K562 (cell line): Measurements from ENCODE around the gene LMCD1. TPM values are rescaled to one million over a fixed set of nuclear protein-coding genes. Genes with fewer than 3 reads are reported as not detected.

ENCODE experiments used
- ATAC-seq: fragments of 200-7000 bp; cut with Tn5 transposase; 3 replicates; pipeline ENCODE4 v1.9.1; 2020; ENCODE audit warnings: moderate library complexity
- BruUV-seq: library from RNA; stranded (reverse); fragments of 400-500 nt; replicated peaks from 2 replicates; lab custom pipeline; 2021; lab: Mats Ljungman, UMichigan
- CTCF ChIA-PET: fragments of 300-600 bp; formaldehyde crosslinking; extraction: SDS; loops from one replicate; lab custom pipeline; 2021; ENCODE audit warnings: low intra/inter-chr PET ratio; lab: Yijun Ruan, JAX
- POLR2A ChIA-PET: fragments of 300-600, 350-650 bp; sonication (Branson Sonifier 250); formaldehyde crosslinking; extraction: SDS; loops from one replicate; lab custom pipeline; 2021; ENCODE audit warnings: antibody characterized with exemption, inconsistent platforms; lab: Yijun Ruan, JAX
- DNase-seq, 4 experiments: peaks; one replicate each; pipeline versions ENCODE4 v3.0.0 to v3.0.0-alpha.2; 2011 to 2018; ENCODE audit warnings: low spot score in 3 of 4, mixed read lengths in 3 of 4; ENCODE audit errors: extremely low read depth in 1 of 4
- FAIRE-seq: peaks from 2 replicates; lab custom pipeline; 2011; peaks lifted over from hg19 to GRCh38; lab: Jason Lieb, UNC
- H2AFZ ChIP-seq: 2 replicates; pipeline ENCODE4 v1.6.0; 2011; ENCODE audit warnings: low read depth, low read length, control low read depth, inconsistent platforms
- H3K27ac ChIP-seq: fragments of 200-600 bp; 3 replicates; pipeline ENCODE4 v1.8.0; 2011; ENCODE audit warnings: low read depth, mild to moderate bottlenecking, control low read depth, inconsistent platforms, low read length, moderate library complexity, mixed read lengths; ENCODE audit errors: extremely low read depth
- H3K27me3 ChIP-seq, 2 experiments: fragments of 300-600 bp in 1 of 2; 2 replicates in 1 of 2; 3 replicates in 1 of 2; pipeline versions ENCODE4 v1.6.0 to v1.8.0; 2011; ENCODE audit warnings: inconsistent platforms in 2 of 2, low read length in 2 of 2, mild to moderate bottlenecking in 1 of 2, mixed read lengths in 1 of 2, moderate library complexity in 1 of 2; ENCODE audit not compliant: control insufficient read depth in 2 of 2, insufficient read depth in 2 of 2
- H3K36me3 ChIP-seq: fragments of 300-600 bp; 3 replicates; pipeline ENCODE4 v1.8.0; 2011; ENCODE audit warnings: mild to moderate bottlenecking, low read length, inconsistent platforms; ENCODE audit not compliant: control insufficient read depth, insufficient read depth
- H3K4me1 ChIP-seq, 2 experiments: fragments of 200-600 bp in 1 of 2; replicated peaks in 1 of 2; 2 replicates in 1 of 2; 3 replicates in 1 of 2; pipeline versions ENCODE4 v1.5.1 to v1.8.0; 2011; ENCODE audit warnings: inconsistent platforms in 2 of 2, low read length in 2 of 2, mild to moderate bottlenecking in 1 of 2, mixed read lengths in 1 of 2, moderate library complexity in 1 of 2; ENCODE audit not compliant: control insufficient read depth in 2 of 2, insufficient read depth in 2 of 2
- H3K4me2 ChIP-seq: 2 replicates; pipeline ENCODE4 v1.6.1; 2011; ENCODE audit warnings: low read length, control low read depth, inconsistent platforms, mixed read lengths; ENCODE audit not compliant: insufficient read depth
- H3K4me3 ChIP-seq: fragments of 200-600 bp; sonication (generic), shearing (Covaris generic); 2 replicates; pipeline ENCODE4 v1.5.1; 2016; ENCODE audit warnings: control low read depth, inconsistent platforms
- H3K79me2 ChIP-seq: fragments of 200-600 bp; 3 replicates; pipeline ENCODE4 v1.8.0; 2011; ENCODE audit warnings: low read length, inconsistent platforms; ENCODE audit not compliant: control insufficient read depth, insufficient read depth
- H3K9ac ChIP-seq, 2 experiments: 2 replicates each; pipeline versions ENCODE4 v1.6.0 to v1.6.1; 2011; ENCODE audit warnings: low read depth in 2 of 2, low read length in 2 of 2, control low read depth in 1 of 2, inconsistent platforms in 1 of 2, mild to moderate bottlenecking in 1 of 2, mixed read lengths in 1 of 2; ENCODE audit not compliant: insufficient read depth in 1 of 2
- H3K9me1 ChIP-seq: one replicate; pipeline ENCODE4 v1.6.0; 2011; ENCODE audit warnings: inconsistent platforms, mild to moderate bottlenecking, low read length, moderate library complexity; ENCODE audit not compliant: control insufficient read depth, insufficient read depth
- H3K9me3 ChIP-seq: replicated peaks from 2 replicates; pipeline ENCODE4 v1.5.1; 2011; ENCODE audit warnings: low read depth, low read length, inconsistent platforms; ENCODE audit not compliant: control insufficient read depth, insufficient read depth
- H4K20me1 ChIP-seq: replicated peaks from 2 replicates; pipeline ENCODE4 v1.6.1; 2011; ENCODE audit warnings: low read length, inconsistent platforms, mixed read lengths; ENCODE audit not compliant: control insufficient read depth, insufficient read depth
- BCOR ChIP-seq: fragments of 450-650 bp; IDR thresholded peaks from 2 replicates; pipeline ENCODE4 v1.6.1; 2016
- DMBX1 ChIP-seq: fragments of 250-450 bp; sonication (Bioruptor Pico); IDR thresholded peaks from 2 replicates; pipeline ENCODE4 v1.8.0; 2022; ENCODE audit warnings: inconsistent platforms, mild to moderate bottlenecking, moderate library complexity, borderline replicate concordance
- EZH2 ChIP-seq: IDR thresholded peaks from 2 replicates; pipeline ENCODE4 v1.6.1; 2012; ENCODE audit warnings: low read depth, mild to moderate bottlenecking, inconsistent platforms, low read length, borderline replicate concordance
- HNRNPL ChIP-seq: fragments of 200-400 bp; formaldehyde crosslinking; IDR thresholded peaks from 2 replicates; pipeline ENCODE4 v1.6.1; 2017; ENCODE audit warnings: low read depth, mild to moderate bottlenecking, low read length
- HSF4 ChIP-seq: fragments of 250-450 bp; sonication (Bioruptor Pico); IDR thresholded peaks from 2 replicates; pipeline ENCODE4 v2.1.2; 2022; ENCODE audit warnings: mild to moderate bottlenecking, moderate library complexity, borderline replicate concordance
- NCOA1 ChIP-seq: fragments of 450-650 bp; IDR thresholded peaks from 2 replicates; pipeline ENCODE4 v1.6.1; 2016; ENCODE audit warnings: low read depth
- RFX5 ChIP-seq: IDR thresholded peaks from 2 replicates; pipeline ENCODE4 v1.6.1; 2011; ENCODE audit warnings: low read depth, mild to moderate bottlenecking, improper control_type of control experiment, low read length
- TAF15 ChIP-seq: fragments of 200-400 bp; formaldehyde crosslinking; IDR thresholded peaks from 2 replicates; pipeline ENCODE4 v1.6.1; 2017; ENCODE audit warnings: mild to moderate bottlenecking, low read depth, low read length, moderate library complexity
- TFAM ChIP-seq: fragments of 250-450 bp; sonication (Bioruptor Pico); conservative IDR thresholded peaks from 2 replicates; pipeline ENCODE4 v1.5.0; 2021; ENCODE audit warnings: mild to moderate bottlenecking, moderate library complexity
- ZBTB2 ChIP-seq: fragments of 450-650 bp; IDR thresholded peaks from 2 replicates; pipeline ENCODE4 v1.6.1; 2016; ENCODE audit warnings: antibody characterized with exemption
- ZNF717 ChIP-seq: fragments of 250-450 bp; sonication (Bioruptor Pico); IDR thresholded peaks from 2 replicates; pipeline ENCODE4 v1.5.0; 2021
- WGBS: fragments of 100-300 bp; shearing (Covaris generic); methylation state at CpG from one replicate; pipeline ENCODE4 v1.1.6; 2016; ENCODE audit warnings: low coverage, mixed read lengths; ENCODE audit not compliant: insufficient coverage; ENCODE audit errors: missing lambda C conversion rate; 5-methylcytosine and 5-hydroxymethylcytosine counted together
- in situ Hi-C: fragments of 300-500 bp; cut with MboI; formaldehyde crosslinking; loops from 4 replicates; pipeline ENCODE4 v1.15.0; 2018; ENCODE audit warnings: inconsistent platforms, mixed read lengths
- intact Hi-C: fragments of 100-400 bp; cut with micrococcal nuclease; formaldehyde crosslinking; loops from 2 replicates; pipeline ENCODE4 v1.14.2; 2022
- polyA plus RNA-seq, 8 experiments: library from polyadenylated mRNA; depleted of rRNA in 4 of 8; stranded (reverse) in 5 of 8; unstranded in 3 of 8; fragments of >200 nt; fragmentation: Nextera tagmentation in 2 of 8; fragmentation: Illumina TruSeq in 1 of 8; extraction: Ambion mirVana in 2 of 8; extraction: Trizol in 1 of 8; gene quantifications; 2 replicates each; pipeline versions ENCODE4 v1.2.1 to v1.2.3, GENCODE V29; 2011 to 2014; ENCODE audit warnings: inconsistent platforms in 1 of 8, missing spikeins in 1 of 8
- total RNA-seq, 7 experiments: library from RNA; depleted of rRNA in 6 of 7; stranded (reverse); fragments of >200 nt in 6 of 7; fragmentation: Illumina TruSeq in 2 of 7; extraction: Trizol in 2 of 7; gene quantifications; 2 replicates each; pipeline versions ENCODE4 v1.2.1 to v1.2.3, GENCODE V29; 2011 to 2021; ENCODE audit warnings: low replicate concordance in 1 of 7

Gene LMCD1
- total and polyA plus RNA-seq, 9 of the 15 experiments (the other 6 are each of a cell fraction or from before 2014, with no cell fraction given), result 0.60 TPM; not detected in 8

- Histone ChIP-seq H4K20me1 (no peaks in the 10 kb centered on the region), H3K4me3 (no peak overlapping the region), H3K79me2 (no peaks in the 10 kb centered on the region), H3K4me1 (no peaks in the 10 kb centered on the region), H3K4me2 (no peak overlapping the region), H2AFZ (no peak overlapping the region), H3K9me3 (no peaks in the 10 kb centered on the region), H3K9me1 (no peaks in the 10 kb centered on the region), H3K27me3 (no peaks in the 10 kb centered on the region), H3K36me3 (no peaks in the 10 kb centered on the region), H3K9ac (no peak overlapping the region), H3K27ac (no peak overlapping the region)
- ATAC-seq, result no peak
- TF ChIP-seq EZH2 (no peak), TAF15 (no peak), ZNF717 (CRISPR knock-in tag) (no peak), NCOA1 (no peak), DMBX1 (CRISPR knock-in tag) (no peak), TFAM (no peak), HNRNPL (no peak), BCOR (no peak), HSF4 (CRISPR knock-in tag) (no peak), RFX5 (no peak), ZBTB2 (no peak)
- no TSS peak for BruUV-seq
- ChIA-PET CTCF (no interaction called here), POLR2A (interaction anchor here (1.3 kb wide), 1 partner anchor 25 kb away, joined by 3 read pairs; no protein-coding TSS in a partner anchor)
- under 1% methylated on average over 9 of the region's 9 CpGs for WGBS
- FAIRE-seq, result no peak
- no peak for DNase-seq
- intact Hi-C loops, result no loop called here
- in situ Hi-C loops, result no loop called here
Observed at GRCh38 chr3:8520816-8521403, 19.3 kb downstream of the LMCD1 start.
